Fibroblast of the aortic adventitia (primary cell): ENCODE results near the gene C9orf152. TPM values are rescaled to one million over a fixed set of nuclear protein-coding genes. Genes with fewer than 3 reads are reported as not detected.
A peak's percentile ranks its signal among the peaks of the same experiment; 100 is the strongest.

Experiments used
- DNase-seq: peaks from one replicate; pipeline ENCODE4 v3.0.0-alpha.2; 2010; ENCODE audit warnings: low read depth
- H3K4me3 ChIP-seq: 2 replicates; pipeline ENCODE4 v1.5.1; 2011; ENCODE audit warnings: low read depth, mild to moderate bottlenecking, control low read depth, low read length, moderate library complexity
- total RNA-seq: library from RNA; depleted of rRNA; stranded (reverse); fragments of >200 nt; gene quantifications from 2 replicates; pipeline ENCODE4 v1.2.3, GENCODE V29; 2012; ENCODE audit warnings: low replicate concordance
- TF ChIP-seq, protein P1 (sequence below): IDR thresholded peaks from 2 replicates; pipeline ENCODE4 v1.5.1; 2011; ENCODE audit warnings: mild to moderate bottlenecking, low read length, control low read depth, inconsistent platforms; ENCODE audit not compliant: insufficient read depth

C9orf152 gene
- total RNA-seq, 1 donor = not detected

DNA sequence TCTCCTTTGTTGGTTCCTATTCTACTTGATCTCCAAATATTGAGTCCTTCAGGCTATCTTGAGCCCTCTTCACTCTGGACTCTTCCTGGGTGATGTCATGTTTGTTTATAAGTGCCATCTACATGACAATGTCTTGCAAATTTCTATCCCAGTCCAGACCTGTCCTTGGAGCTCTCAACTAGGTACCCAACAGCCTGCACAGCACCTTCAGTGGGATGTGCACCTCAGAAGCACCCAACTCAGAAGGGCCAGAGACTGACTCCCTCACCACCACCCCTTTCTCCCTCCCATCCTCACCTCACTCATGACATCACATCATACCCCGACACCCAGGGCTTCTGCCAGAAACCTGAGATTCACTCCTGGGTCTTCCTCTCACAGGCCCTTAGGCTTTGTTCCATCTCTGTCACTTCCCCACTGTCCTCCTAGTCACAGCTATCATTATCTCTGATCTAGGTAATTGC is 33.9 kb upstream of the C9orf152 start:
- TF ChIP-seq, protein P1, sequence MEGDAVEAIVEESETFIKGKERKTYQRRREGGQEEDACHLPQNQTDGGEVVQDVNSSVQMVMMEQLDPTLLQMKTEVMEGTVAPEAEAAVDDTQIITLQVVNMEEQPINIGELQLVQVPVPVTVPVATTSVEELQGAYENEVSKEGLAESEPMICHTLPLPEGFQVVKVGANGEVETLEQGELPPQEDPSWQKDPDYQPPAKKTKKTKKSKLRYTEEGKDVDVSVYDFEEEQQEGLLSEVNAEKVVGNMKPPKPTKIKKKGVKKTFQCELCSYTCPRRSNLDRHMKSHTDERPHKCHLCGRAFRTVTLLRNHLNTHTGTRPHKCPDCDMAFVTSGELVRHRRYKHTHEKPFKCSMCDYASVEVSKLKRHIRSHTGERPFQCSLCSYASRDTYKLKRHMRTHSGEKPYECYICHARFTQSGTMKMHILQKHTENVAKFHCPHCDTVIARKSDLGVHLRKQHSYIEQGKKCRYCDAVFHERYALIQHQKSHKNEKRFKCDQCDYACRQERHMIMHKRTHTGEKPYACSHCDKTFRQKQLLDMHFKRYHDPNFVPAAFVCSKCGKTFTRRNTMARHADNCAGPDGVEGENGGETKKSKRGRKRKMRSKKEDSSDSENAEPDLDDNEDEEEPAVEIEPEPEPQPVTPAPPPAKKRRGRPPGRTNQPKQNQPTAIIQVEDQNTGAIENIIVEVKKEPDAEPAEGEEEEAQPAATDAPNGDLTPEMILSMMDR = no peak
- no peak for DNase-seq
- no peak overlapping the region for H3K4me3 ChIP-seq

DNA sequence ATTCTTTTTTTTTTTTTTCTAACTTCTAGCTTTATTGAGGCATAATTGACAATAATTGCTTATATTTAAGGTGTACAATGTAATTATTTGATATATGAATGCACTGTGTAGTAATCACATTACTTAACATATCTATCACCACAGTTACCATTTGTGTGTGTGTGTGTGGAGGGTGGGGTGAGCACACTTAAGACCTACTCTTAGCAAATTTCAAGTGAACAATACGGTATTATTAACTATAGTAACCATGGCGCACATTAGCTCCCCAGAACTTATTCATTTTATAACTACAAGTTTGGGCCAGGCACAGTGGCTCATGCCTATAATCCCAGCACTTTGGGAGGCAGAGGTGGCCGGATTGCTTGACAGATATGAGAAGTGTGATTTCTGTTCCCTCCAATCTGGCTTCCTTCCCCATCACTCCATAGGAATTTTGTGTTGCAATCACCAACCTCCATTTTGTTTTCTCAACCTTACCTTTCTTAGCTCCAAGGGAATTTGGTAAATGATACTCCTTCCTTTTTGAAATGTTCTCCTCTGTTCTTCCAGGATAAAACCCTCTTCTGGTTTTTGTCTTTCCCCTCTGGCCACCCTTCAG is 33.4 kb upstream of the C9orf152 start:
- TF ChIP-seq, protein P1 = no peak
- no peak for DNase-seq
- H3K4me3 ChIP-seq = no peak overlapping the region

DNA sequence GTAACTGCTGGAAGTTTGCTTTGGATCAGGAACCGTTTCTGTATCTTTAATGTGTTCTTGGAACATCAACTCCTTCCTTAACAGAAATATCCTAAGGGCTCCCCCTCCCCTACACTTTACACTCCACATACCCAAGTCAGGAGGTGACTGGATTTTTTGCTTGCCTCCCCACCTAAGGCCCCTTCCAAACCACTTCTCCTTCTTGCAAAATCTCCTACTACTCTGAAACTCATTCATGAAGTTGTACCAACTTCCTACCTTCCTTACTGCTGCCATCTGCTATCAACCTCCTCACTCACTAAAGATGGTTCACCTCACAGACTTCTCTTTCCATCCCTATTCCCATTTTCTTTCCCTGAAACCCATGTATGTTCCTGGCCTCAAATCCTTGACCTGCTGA is 32.2 kb upstream of the C9orf152 start:
- no peak overlapping the region for H3K4me3 ChIP-seq
- DNase-seq = no peak
- TF ChIP-seq, protein P1 = no peak

DNA sequence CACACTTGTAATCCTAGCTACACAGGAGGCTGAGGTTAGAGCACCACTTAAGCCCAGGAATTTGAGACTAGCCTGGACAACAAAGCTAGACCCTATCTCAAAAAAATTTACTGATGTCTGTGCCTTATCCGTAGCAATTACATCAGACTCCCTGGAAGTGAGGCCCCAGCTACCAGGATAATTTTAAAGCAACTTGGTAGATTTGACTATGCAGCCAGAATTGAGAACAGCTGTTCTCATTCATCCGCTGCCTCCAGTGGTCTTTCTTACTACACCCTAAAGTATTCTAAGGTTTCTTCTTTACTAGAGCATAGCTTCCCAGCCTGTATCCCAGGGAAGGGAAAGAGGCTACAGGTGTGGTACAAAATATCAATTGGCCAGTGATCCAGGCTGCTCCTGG is 20.4 kb upstream of the C9orf152 start:
- DNase-seq = no peak
- no peak overlapping the region for H3K4me3 ChIP-seq
- TF ChIP-seq, protein P1 = no peak

DNA sequence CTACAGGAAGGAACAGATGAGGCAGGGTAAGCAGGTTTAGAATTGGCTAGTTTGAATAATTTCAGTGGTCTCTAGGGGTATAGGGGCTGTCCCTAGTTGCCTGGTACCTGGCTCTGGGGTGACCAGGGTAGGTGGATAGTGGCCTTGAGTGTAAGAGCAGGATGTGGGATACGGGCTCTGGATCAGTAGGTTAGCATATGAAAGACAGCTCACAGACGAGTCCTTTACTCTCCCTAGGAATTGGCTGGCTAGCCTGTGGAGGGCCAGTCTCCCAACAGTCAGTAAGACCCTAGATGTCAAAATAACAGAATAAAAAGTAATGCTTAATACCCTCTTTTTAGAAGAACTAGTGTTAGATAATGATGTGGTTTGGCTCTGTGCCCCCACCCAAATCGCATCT is 16.6 kb upstream of the C9orf152 start:
- TF ChIP-seq, protein P1 = no peak
- no peak for DNase-seq
- H3K4me3 ChIP-seq = no peak overlapping the region

DNA sequence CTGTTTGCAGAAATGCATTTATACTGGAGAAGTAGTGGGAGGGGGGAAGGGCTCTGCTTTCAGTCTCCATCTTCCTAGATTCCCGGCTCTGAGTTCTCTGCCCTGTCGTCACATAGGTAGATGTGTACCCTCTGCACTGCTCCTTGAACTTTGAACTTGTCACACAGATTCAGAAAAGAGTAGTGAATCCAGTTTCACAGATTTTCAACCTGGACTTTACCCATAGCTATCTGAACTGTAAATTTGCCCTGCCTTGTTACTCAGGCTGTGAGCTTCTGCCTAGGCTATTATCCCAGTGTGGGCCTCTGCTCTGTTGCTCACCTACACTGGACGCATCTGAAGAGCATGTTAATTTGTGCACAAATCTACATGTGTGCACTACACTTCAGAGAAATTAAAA is 12.8 kb upstream of the C9orf152 start:
- DNase-seq = no peak
- TF ChIP-seq, protein P1 = no peak

DNA sequence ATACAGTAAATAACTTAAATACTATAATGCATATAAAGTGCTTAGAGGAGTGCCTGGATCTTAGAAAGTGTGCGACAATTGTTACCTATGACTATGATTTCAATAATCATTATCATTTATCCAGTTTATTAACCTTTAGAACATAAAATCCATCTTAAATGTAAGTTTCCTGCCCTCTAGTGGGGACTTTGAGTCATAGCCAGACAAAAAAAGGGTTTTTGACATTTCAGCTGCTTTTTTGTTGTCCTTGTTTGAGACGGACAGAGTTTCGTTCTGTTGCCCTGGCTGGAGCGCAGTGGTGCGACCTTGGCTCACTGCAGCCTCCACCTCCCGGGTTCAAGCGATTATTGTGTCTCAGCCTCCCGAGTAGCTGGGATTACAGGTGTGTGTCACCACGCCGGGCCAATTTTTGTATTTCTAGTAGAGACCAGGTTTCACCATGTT is 9.7 kb upstream of the C9orf152 start:
- TF ChIP-seq, protein P1 = peak; percentile 69
- peak; percentile 75 for DNase-seq
- no peak overlapping the region for H3K4me3 ChIP-seq

More for the DNA sequence above, 12.8 kb upstream of the C9orf152 start:
- no peak overlapping the region for H3K4me3 ChIP-seq
